Measurements from ENCODE around the gene PTPRK. TPM values are rescaled to one million over a fixed set of nuclear protein-coding genes. Genes with fewer than 3 reads are reported as not detected.
A peak's percentile ranks its signal among the peaks of the same experiment; 100 is the strongest.

PTPRK gene
- total RNA-seq, 2 donors from 2014 or later = 94.1 to 117 TPM

GRCh38 chr6:127952176-127952575 is 568.2 kb downstream of the PTPRK start:
- H3K4me3 ChIP-seq = no peak overlapping the region
- no peaks in the 10 kb centered on the region for H3K27me3 ChIP-seq
- no peak for DNase-seq
- no peaks in the 10 kb centered on the region for H3K4me1 ChIP-seq
- no peak overlapping the region for H3K9ac ChIP-seq (ENCODE audit: low read depth in 2 of 2, low read length in 2 of 2)
- intact Hi-C loops (cut with DNase I) = no loop called here
- H3K9me3 ChIP-seq = no peaks in the 10 kb centered on the region
- H3K27ac ChIP-seq = no peak overlapping the region
- H3K36me3 ChIP-seq = no peaks in the 10 kb centered on the region
- no peak for TF ChIP-seq CTCF (IDR thresholded peaks at IDR 0.05)

- H3K27ac ChIP-seq = no peak overlapping the region
- intact Hi-C loops (cut with DNase I) = no loop called here
- TF ChIP-seq CTCF (IDR thresholded peaks at IDR 0.05) = no peak
- H3K4me3 ChIP-seq = no peak overlapping the region
- H3K9me3 ChIP-seq = no peaks in the 10 kb centered on the region
- DNase-seq = no peak
- H3K4me1 ChIP-seq = no peaks in the 10 kb centered on the region
- no peaks in the 10 kb centered on the region for H3K36me3 ChIP-seq
- H3K9ac ChIP-seq (ENCODE audit: low read depth in 2 of 2, low read length in 2 of 2) = peak overlapping the region in 1 of 2 donors; percentile 18
- no peaks in the 10 kb centered on the region for H3K27me3 ChIP-seq
Observed at GRCh38 chr6:127951172-127951917, 569.1 kb downstream of the PTPRK start.

- no peaks in the 10 kb centered on the region for H3K9me3 ChIP-seq
- H3K9ac ChIP-seq (ENCODE audit: low read depth in 2 of 2, low read length in 2 of 2) = no peak overlapping the region
- DNase-seq = no peak
- no peaks in the 10 kb centered on the region for H3K27me3 ChIP-seq
- no peak overlapping the region for H3K27ac ChIP-seq
- no peak for TF ChIP-seq CTCF (IDR thresholded peaks at IDR 0.05)
- H3K4me3 ChIP-seq = no peak overlapping the region
- no peaks in the 10 kb centered on the region for H3K4me1 ChIP-seq
- no peaks in the 10 kb centered on the region for H3K36me3 ChIP-seq
- intact Hi-C loops (cut with DNase I) = no loop called here
Observed at GRCh38 chr6:127950566-127951145, 569.7 kb downstream of the PTPRK start.

- H3K9me3 ChIP-seq = no peaks in the 10 kb centered on the region
- no peak overlapping the region for H3K27ac ChIP-seq
- no peak for TF ChIP-seq CTCF (IDR thresholded peaks at IDR 0.05)
- H3K9ac ChIP-seq (ENCODE audit: low read depth in 2 of 2, low read length in 2 of 2) = no peak overlapping the region
- H3K27me3 ChIP-seq = no peaks in the 10 kb centered on the region
- H3K4me1 ChIP-seq = no peaks in the 10 kb centered on the region
- DNase-seq = no peak
- no peak overlapping the region for H3K4me3 ChIP-seq
- intact Hi-C loops (cut with DNase I) = no loop called here
- H3K36me3 ChIP-seq = no peaks in the 10 kb centered on the region
Observed at GRCh38 chr6:127949251-127949650, 571.1 kb downstream of the PTPRK start.

- TF ChIP-seq CTCF (IDR thresholded peaks at IDR 0.05) = no peak
- intact Hi-C loops (cut with DNase I) = no loop called here
- Histone ChIP-seq H3K36me3 (no peaks in the 10 kb centered on the region), H3K4me3 (no peak overlapping the region), H3K9ac (ENCODE audit: low read depth in 2 of 2, low read length in 2 of 2) (no peak overlapping the region), H3K4me1 (no peaks in the 10 kb centered on the region), H3K27me3 (no peaks in the 10 kb centered on the region), H3K9me3 (no peaks in the 10 kb centered on the region), H3K27ac (no peak overlapping the region)
- no peak for DNase-seq
Observed at GRCh38 chr6:127946388-127946787, 574.0 kb downstream of the PTPRK start.

Data from colonic mucosa (tissue), 4 donors.